GM12878 (cell line): ENCODE measurements around the gene TOP2A. TPM values are rescaled to one million over a fixed set of nuclear protein-coding genes. Genes with fewer than 3 reads are reported as not detected.

Experiments
- BCL3 ChIP-seq: IDR thresholded peaks from 2 replicates; pipeline ENCODE4 v1.6.1; 2011; ENCODE audit warnings: borderline replicate concordance, low read depth, mild to moderate bottlenecking, moderate library complexity, low read length; ENCODE audit not compliant: insufficient read depth, poor library complexity, severe bottlenecking
- CBX3 ChIP-seq: fragments of 200-600 bp; sonication (generic); IDR thresholded peaks from 2 replicates; pipeline ENCODE4 v1.6.1; 2016; ENCODE audit warnings: low read depth, borderline replicate concordance
- CBX5 ChIP-seq: sonication (generic); IDR thresholded peaks from 2 replicates; pipeline ENCODE4 v1.6.1; 2016; ENCODE audit warnings: low read depth, moderate library complexity, mild to moderate bottlenecking, inconsistent platforms
- E2F4 ChIP-seq: IDR thresholded peaks from 2 replicates; pipeline ENCODE4 v1.6.1; 2012; ENCODE audit warnings: low read depth, low read length, improper control_type of control experiment
- EZH2 ChIP-seq: IDR thresholded peaks from 2 replicates; pipeline ENCODE4 v1.6.1; 2012; ENCODE audit warnings: low read depth, mild to moderate bottlenecking, control low read depth, inconsistent platforms, low read length, borderline replicate concordance; ENCODE audit not compliant: control insufficient read depth
- LARP7 ChIP-seq: fragments of 450-650 bp; IDR thresholded peaks from 2 replicates; pipeline ENCODE4 v1.6.1; 2017; ENCODE audit warnings: mild to moderate bottlenecking
- MTA2 ChIP-seq: fragments of 450-650 bp; IDR thresholded peaks from 2 replicates; pipeline ENCODE4 v1.6.1; 2016; ENCODE audit warnings: low read depth, mild to moderate bottlenecking, moderate library complexity
- POU2F2 ChIP-seq: IDR thresholded peaks from 3 replicates; pipeline ENCODE4 v1.6.1; 2011; ENCODE audit warnings: low read depth, mild to moderate bottlenecking, low read length, borderline replicate concordance
- RAD51 ChIP-seq: fragments of 450-650 bp; IDR thresholded peaks from 2 replicates; pipeline ENCODE4 v1.6.1; 2016; ENCODE audit warnings: moderate library complexity, mild to moderate bottlenecking, inconsistent platforms
- RUNX3 ChIP-seq: IDR thresholded peaks from 2 replicates; pipeline ENCODE4 v1.6.1; 2012; ENCODE audit warnings: low read length, inconsistent platforms
- SKIL ChIP-seq: fragments of 450-650 bp; IDR thresholded peaks from 2 replicates; pipeline ENCODE4 v1.6.1; 2017; ENCODE audit warnings: mild to moderate bottlenecking, low read depth, inconsistent platforms; ENCODE audit not compliant: poor library complexity, severe bottlenecking
- SUPT20H ChIP-seq: IDR thresholded peaks from 2 replicates; pipeline ENCODE4 v1.6.1; 2011; ENCODE audit warnings: low read depth, mild to moderate bottlenecking, low read length, moderate library complexity, borderline replicate concordance; ENCODE audit not compliant: control insufficient read depth
- TCF7 ChIP-seq: IDR thresholded peaks from 2 replicates; pipeline ENCODE4 v1.6.1; 2014; ENCODE audit warnings: antibody characterized with exemption, borderline replicate concordance
- YBX1 ChIP-seq: fragments of 450-650 bp; IDR thresholded peaks from 2 replicates; pipeline ENCODE4 v1.6.1; 2016; ENCODE audit warnings: antibody characterized with exemption
- YY1 ChIP-seq: IDR thresholded peaks from 2 replicates; pipeline ENCODE4 v1.6.1; 2011; ENCODE audit warnings: low read depth, mild to moderate bottlenecking, low read length
- ZBTB11 ChIP-seq: fragments of 450-650 bp; formaldehyde crosslinking; IDR thresholded peaks from 2 replicates; pipeline ENCODE4 v1.5.0; 2022; ENCODE audit warnings: mild to moderate bottlenecking, missing genetic modification characterization
- ZNF687 ChIP-seq: fragments of 450-650 bp; IDR thresholded peaks from 2 replicates; pipeline ENCODE4 v1.6.1; 2017; ENCODE audit warnings: mild to moderate bottlenecking, moderate library complexity
- polyA plus RNA-seq, 11 experiments: library from polyadenylated mRNA; depleted of rRNA in 4 of 11; unstranded in 6 of 11; stranded (reverse) in 5 of 11; fragments of >200 nt; fragmentation: Nextera tagmentation in 4 of 11; fragmentation: Illumina TruSeq in 1 of 11; extraction: Ambion mirVana in 4 of 11; extraction: Trizol in 1 of 11; gene quantifications; 1 replicate in 1 of 11; 2 replicates in 10 of 11; pipeline versions ENCODE4 v1.2.1 to v1.2.3, GENCODE V29; 2011 to 2016; ENCODE audit warnings: inconsistent platforms in 2 of 11, missing spikeins in 2 of 11, low read depth in 1 of 11
- total RNA-seq, 4 experiments: library from RNA; depleted of rRNA in 3 of 4; stranded (reverse); fragments of >200 nt in 3 of 4; fragmentation: Illumina TruSeq in 1 of 4; extraction: Trizol in 1 of 4; gene quantifications; 2 replicates each; pipeline versions ENCODE4 v1.2.1 to v1.2.3, GENCODE V29; 2013 to 2021

Gene TOP2A
- total and polyA plus RNA-seq, 10 of the 15 experiments (the other 5 are each of a cell fraction or from before 2014, with no cell fraction given): 117 to 275 (median 232) TPM

GRCh38 chr17:40358323-40359038, 59.2 kb downstream of the TOP2A start (continued):
- TF ChIP-seq ZBTB11 (no peak), MTA2 (0 out of 2 replicates have a peak, but pooled peaks have one; percentile 19), POU2F2 (0 out of 3 replicates have a peak, but pooled peaks have one; percentile 24), YY1 (peak; percentile 74; the same call in 1 of the 2 replicates), RAD51 (0 out of 2 replicates have a peak, but pooled peaks have one; percentile 13), BCL3 (no peak), LARP7 (no peak), E2F4 (no peak), RUNX3 (peak; percentile 30; the same call in 1 of the 2 replicates), CBX3 (no peak), ZNF687 (no peak), SKIL (peak; percentile 51), CBX5 (no peak), SUPT20H (no peak), YBX1 (0 out of 2 replicates have a peak, but pooled peaks have one; percentile 74), TCF7 (no peak), EZH2 (no peak)
